ENCODE data around the gene PDE8B. TPM values are rescaled to one million over a fixed set of nuclear protein-coding genes. Genes with fewer than 3 reads are reported as not detected.

The PDE8B gene
- total RNA-seq, 1 donor, result not detected

GRCh38 chr5:77425998-77426659, 215.6 kb downstream of the PDE8B start:
- TF ChIP-seq CTCF (IDR thresholded peaks at IDR 0.05; ENCODE audit: insufficient read depth, low read length), result no peak
- peak; percentile 22 for DNase-seq (ENCODE audit: low read depth)

GRCh38 chr5:77426670-77427069, 216.2 kb downstream of the PDE8B start:
- H3K4me3 ChIP-seq (ENCODE audit: low read depth, low read length), result no peak overlapping the region
- DNase-seq (ENCODE audit: low read depth), result peak; percentile 14
- no peak for TF ChIP-seq CTCF (IDR thresholded peaks at IDR 0.05; ENCODE audit: insufficient read depth, low read length)

More at GRCh38 chr5:77425998-77426659, 215.6 kb downstream of the PDE8B start:
- no peak overlapping the region for H3K4me3 ChIP-seq (ENCODE audit: low read depth, low read length)

GRCh38 chr5:77427998-77428397, 217.5 kb downstream of the PDE8B start:
- DNase-seq (ENCODE audit: low read depth), result peak; percentile 68
- no peak for TF ChIP-seq CTCF (IDR thresholded peaks at IDR 0.05; ENCODE audit: insufficient read depth, low read length)

GRCh38 chr5:77428526-77428925, 218.0 kb downstream of the PDE8B start:
- DNase-seq (ENCODE audit: low read depth), result no peak
- no peak overlapping the region for H3K4me3 ChIP-seq (ENCODE audit: low read depth, low read length)
- no peak for TF ChIP-seq CTCF (IDR thresholded peaks at IDR 0.05; ENCODE audit: insufficient read depth, low read length)

More at GRCh38 chr5:77427998-77428397, 217.5 kb downstream of the PDE8B start:
- no peak overlapping the region for H3K4me3 ChIP-seq (ENCODE audit: low read depth, low read length)

GRCh38 chr5:77430726-77431125, 220.2 kb downstream of the PDE8B start:
- no peak for TF ChIP-seq CTCF (IDR thresholded peaks at IDR 0.05; ENCODE audit: insufficient read depth, low read length)
- DNase-seq (ENCODE audit: low read depth), result no peak
- H3K4me3 ChIP-seq (ENCODE audit: low read depth, low read length), result no peak overlapping the region

- no peak overlapping the region for H3K4me3 ChIP-seq (ENCODE audit: low read depth, low read length)
- DNase-seq (ENCODE audit: low read depth), result peak; percentile 24
- TF ChIP-seq CTCF (IDR thresholded peaks at IDR 0.05; ENCODE audit: insufficient read depth, low read length), result no peak
These were observed 220.8 kb downstream of the PDE8B start for GRCh38 chr5:77431286-77431685.

- no peak for TF ChIP-seq CTCF (IDR thresholded peaks at IDR 0.05; ENCODE audit: insufficient read depth, low read length)
- H3K4me3 ChIP-seq (ENCODE audit: low read depth, low read length), result no peak overlapping the region
- DNase-seq (ENCODE audit: low read depth), result no peak
These were observed 221.2 kb downstream of the PDE8B start for GRCh38 chr5:77431719-77432118.

Measured in fibroblast of the aortic adventitia (primary cell).